Activated effector memory CD4-positive, alpha-beta T cell treated with anti-CD3 and anti-CD28 coated beads, Interleukin-2, amount 50 U/mL, for 16 hours (primary cell): ENCODE results near the gene FXR1.

Source experiments
- DNase-seq: peaks from one replicate; pipeline ENCODE4 v3.0.0-alpha.2; 2020

Gene FXR1

GRCh38 chr3:181009225-181009624, 96.8 kb downstream of the FXR1 start:
- DNase-seq = no peak

- DNase-seq = no peak
Measured at GRCh38 chr3:181017690-181018089, 105.2 kb downstream of the FXR1 start.

- DNase-seq = no peak
Measured at GRCh38 chr3:181025204-181025603, 112.7 kb downstream of the FXR1 start.

- DNase-seq = no peak
Measured at GRCh38 chr3:181030948-181031347, 118.5 kb downstream of the FXR1 start.
